Kidney (tissue), 14 donors: Measurements from ENCODE around the gene HNF4A. TPM values are rescaled to one million over a fixed set of nuclear protein-coding genes. Genes with fewer than 3 reads are reported as not detected.
"Not testable (repeated sequence)": the region's sequence is repeated elsewhere in the genome, so short reads cannot be mapped to it uniquely, and the experiment has no call there.

Source experiments
- DNase-seq, 5 donors: peaks; one replicate each; pipeline ENCODE4 v3.0.0-alpha.2; 2013 to 2020
- FAIRE-seq: peaks from 2 replicates; lab custom pipeline; 2012; peaks lifted over from hg19 to GRCh38; lab: Jason Lieb, UNC
- H3K27ac ChIP-seq, 2 donors: one replicate each; pipeline ENCODE4 v1.7.0; 2013; ENCODE audit warnings: low read depth in 2 of 2, low read length in 2 of 2, inconsistent platforms in 1 of 2
- H3K27me3 ChIP-seq: one replicate; pipeline ENCODE4 v1.7.1; 2013; ENCODE audit warnings: low read length, inconsistent platforms; ENCODE audit not compliant: control insufficient read depth, insufficient read depth
- H3K36me3 ChIP-seq, 3 donors: one replicate each; pipeline versions ENCODE4 v1.7.0 to v1.7.1; 2013; ENCODE audit warnings: low read length in 3 of 3, control low read depth in 1 of 3, inconsistent platforms in 1 of 3; ENCODE audit not compliant: insufficient read depth in 3 of 3, control insufficient read depth in 2 of 3
- H3K4me1 ChIP-seq, 3 donors: one replicate each; pipeline versions ENCODE4 v1.7.0 to v1.7.1; 2013; ENCODE audit warnings: low read length in 3 of 3, inconsistent platforms in 1 of 3, low read depth in 1 of 3; ENCODE audit not compliant: control insufficient read depth in 2 of 3, insufficient read depth in 2 of 3
- H3K4me3 ChIP-seq, 3 donors: one replicate each; pipeline versions ENCODE4 v1.7.0 to v1.8.1; 2013; ENCODE audit warnings: low read length in 3 of 3, control low read depth in 1 of 3, inconsistent platforms in 1 of 3
- H3K9ac ChIP-seq, 3 donors: one replicate each; pipeline versions ENCODE4 v1.7.0 to v1.7.1; 2013; ENCODE audit warnings: low read length in 3 of 3, control low read depth in 1 of 3, inconsistent platforms in 1 of 3
- H3K9me3 ChIP-seq, 3 donors: one replicate each; pipeline versions ENCODE4 v1.7.0 to v1.7.1; 2013; ENCODE audit warnings: low read length in 3 of 3, control low read depth in 1 of 3, inconsistent platforms in 1 of 3; ENCODE audit not compliant: control insufficient read depth in 2 of 3, insufficient read depth in 1 of 3
- intact Hi-C: fragments of 100-400 bp; cut with DNase I; formaldehyde crosslinking; loops from one replicate; pipeline ENCODE4 v1.11.1; 2022
- polyA plus RNA-seq: library from polyadenylated mRNA; stranded (reverse); fragments of 350-450 nt; fragmentation: Illumina TruSeq; extraction: RNeasy Lipid Tissue Mini Kit (QIAGEN cat#74804); gene quantifications from one replicate; pipeline ENCODE4 v1.2.3, GENCODE V29; 2014; ENCODE audit warnings: low read depth, low replicate concordance; ENCODE audit not compliant: insufficient read depth
- total RNA-seq: library from RNA; stranded (reverse); fragmentation: NEBNext Ultra II Directional; extraction: Animal tissue kit (Norgen Biotek cat#: 25700); gene quantifications from one replicate; pipeline ENCODE4 v1.2.1, GENCODE V29; 2021
- TF ChIP-seq, protein P1 (sequence below): IDR thresholded peaks from 3 replicates; pipeline ENCODE4 v1.5.1; 2012; ENCODE audit warnings: mild to moderate bottlenecking, moderate library complexity, borderline replicate concordance; ENCODE audit not compliant: insufficient read depth; ENCODE audit errors: extremely low read depth
- donor health status: control.
- donor health status: control.
- donor health status: control.
- donor health status: control.
- donor health status: control.
- donor health status: DM: yes; HTN: yes; CAD: no.
- donor health status: Normal renal cell carcinoma (clear cell type).

The HNF4A gene
- total and polyA plus RNA-seq, 2 donors from 2014 or later, result 26.0 to 42.1 TPM

DNA sequence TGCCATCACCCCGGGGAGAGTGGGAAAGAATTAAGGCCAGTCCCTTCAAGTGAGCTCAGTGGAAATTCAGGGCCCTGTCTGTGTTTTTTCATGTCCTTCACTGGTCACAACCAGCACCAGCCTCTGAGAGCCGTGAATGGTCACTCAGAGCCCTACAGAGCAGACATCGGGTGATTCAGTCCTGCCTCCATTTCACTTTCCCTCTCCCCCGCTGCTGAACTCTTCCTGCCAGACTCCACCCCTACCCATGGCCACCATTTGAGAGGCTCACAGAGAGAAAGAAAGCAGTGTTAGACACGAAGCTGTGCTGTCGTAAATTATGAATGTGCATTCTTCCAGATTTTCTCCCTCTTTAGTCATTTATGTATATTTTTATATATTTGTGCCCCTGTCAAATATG lies 13.3 kb upstream of the HNF4A start:
- FAIRE-seq, result no peak
- Histone ChIP-seq H3K9me3 (no peaks in the 10 kb centered on the region), H3K4me1 (no peaks in the 10 kb centered on the region), H3K36me3 (no peaks in the 10 kb centered on the region), H3K27ac (no peak overlapping the region), H3K9ac (no peak overlapping the region), H3K27me3 (no peaks in the 10 kb centered on the region), H3K4me3 (no peak overlapping the region)
- TF ChIP-seq, protein P1, sequence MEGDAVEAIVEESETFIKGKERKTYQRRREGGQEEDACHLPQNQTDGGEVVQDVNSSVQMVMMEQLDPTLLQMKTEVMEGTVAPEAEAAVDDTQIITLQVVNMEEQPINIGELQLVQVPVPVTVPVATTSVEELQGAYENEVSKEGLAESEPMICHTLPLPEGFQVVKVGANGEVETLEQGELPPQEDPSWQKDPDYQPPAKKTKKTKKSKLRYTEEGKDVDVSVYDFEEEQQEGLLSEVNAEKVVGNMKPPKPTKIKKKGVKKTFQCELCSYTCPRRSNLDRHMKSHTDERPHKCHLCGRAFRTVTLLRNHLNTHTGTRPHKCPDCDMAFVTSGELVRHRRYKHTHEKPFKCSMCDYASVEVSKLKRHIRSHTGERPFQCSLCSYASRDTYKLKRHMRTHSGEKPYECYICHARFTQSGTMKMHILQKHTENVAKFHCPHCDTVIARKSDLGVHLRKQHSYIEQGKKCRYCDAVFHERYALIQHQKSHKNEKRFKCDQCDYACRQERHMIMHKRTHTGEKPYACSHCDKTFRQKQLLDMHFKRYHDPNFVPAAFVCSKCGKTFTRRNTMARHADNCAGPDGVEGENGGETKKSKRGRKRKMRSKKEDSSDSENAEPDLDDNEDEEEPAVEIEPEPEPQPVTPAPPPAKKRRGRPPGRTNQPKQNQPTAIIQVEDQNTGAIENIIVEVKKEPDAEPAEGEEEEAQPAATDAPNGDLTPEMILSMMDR, result no peak
- DNase-seq, result peak in 1 of 5 donors; percentile 52
- intact Hi-C loops, result no loop called here

DNA sequence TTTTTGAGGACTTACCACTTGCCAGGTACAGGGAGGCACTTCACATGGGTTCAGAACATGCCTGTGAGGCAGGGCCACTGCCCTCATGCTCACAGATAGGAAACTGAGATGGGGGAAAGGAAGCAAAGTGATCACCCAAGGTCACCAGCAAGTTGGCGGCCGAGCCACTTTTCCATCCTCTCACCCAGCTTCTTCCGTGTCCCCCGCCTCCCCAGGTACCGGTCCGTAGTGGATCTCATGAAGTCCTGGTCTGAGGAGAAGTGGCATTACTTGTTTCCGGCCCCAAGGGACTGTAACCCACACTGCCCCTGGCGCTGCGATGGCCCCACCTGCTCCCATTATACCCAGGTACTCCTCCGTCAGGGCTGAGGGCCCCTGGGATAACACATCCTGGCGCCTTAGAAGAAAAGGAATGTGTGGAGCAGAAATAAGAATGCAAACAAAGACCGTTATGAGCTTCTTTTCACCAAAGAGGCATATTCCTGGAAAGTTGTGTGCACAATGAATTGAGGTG lies 12.3 kb upstream of the HNF4A start:
- FAIRE-seq, result no peak
- no peaks in the 10 kb centered on the region for H3K36me3 ChIP-seq

DNA sequence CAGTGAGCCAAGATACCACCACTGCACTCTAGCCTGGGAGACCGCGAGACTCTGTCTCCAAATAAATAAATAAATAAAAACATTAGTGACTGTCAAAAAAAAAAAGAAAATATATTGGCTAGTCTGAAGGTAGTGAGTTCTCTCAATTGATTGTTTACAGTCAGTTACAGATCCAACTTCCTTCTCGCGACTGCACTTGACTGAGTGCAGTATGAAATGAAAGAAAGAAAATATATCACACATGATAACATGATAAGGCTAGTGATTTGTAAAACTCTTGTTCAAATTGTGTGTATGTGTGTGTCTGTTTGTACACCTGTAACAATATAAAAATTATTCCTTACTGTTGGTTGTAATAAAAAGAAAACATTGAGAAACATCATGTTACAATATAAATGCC lies 10.8 kb upstream of the HNF4A start:
- no peak overlapping the region for H3K27ac ChIP-seq
- H3K9ac ChIP-seq, result no peak overlapping the region
- TF ChIP-seq, protein P1, result no peak
- no peaks in the 10 kb centered on the region for H3K27me3 ChIP-seq
- H3K4me3 ChIP-seq, result no peak overlapping the region
- FAIRE-seq (no peak), DNase-seq (no peak)
- intact Hi-C loops, result no loop called here
- no peaks in the 10 kb centered on the region for H3K9me3 ChIP-seq
- no peaks in the 10 kb centered on the region for H3K36me3 ChIP-seq
- no peaks in the 10 kb centered on the region for H3K4me1 ChIP-seq

More for the DNA sequence above, 12.3 kb upstream of the HNF4A start:
- no peak overlapping the region for H3K4me3 ChIP-seq
- H3K27me3 ChIP-seq, result no peaks in the 10 kb centered on the region
- DNase-seq, result peak in 2 of 5 donors; percentile 13 to 18
- H3K9ac ChIP-seq, result no peak overlapping the region
- TF ChIP-seq, protein P1, result no peak
- no peaks in the 10 kb centered on the region for H3K4me1 ChIP-seq
- intact Hi-C loops, result no loop called here
- H3K27ac ChIP-seq, result no peak overlapping the region
- no peaks in the 10 kb centered on the region for H3K9me3 ChIP-seq

DNA sequence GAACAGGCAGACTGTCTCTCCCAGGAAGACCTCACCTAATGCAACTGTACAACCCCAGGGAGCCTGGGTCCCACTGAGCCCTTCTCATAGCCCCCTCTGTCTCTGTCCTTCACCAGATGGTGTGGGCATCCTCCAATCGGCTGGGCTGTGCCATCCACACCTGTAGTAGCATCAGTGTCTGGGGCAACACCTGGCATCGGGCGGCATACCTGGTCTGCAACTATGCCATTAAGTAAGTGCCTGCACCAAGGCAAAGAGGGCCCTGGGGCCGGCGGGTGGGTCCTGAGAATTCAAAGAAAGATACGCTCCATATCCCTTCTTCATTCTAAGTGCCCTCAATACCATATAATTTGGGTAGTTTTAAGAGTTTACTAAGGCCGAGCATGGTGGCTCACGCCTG lies 10.4 kb upstream of the HNF4A start:
- Histone ChIP-seq H3K4me3 (no peak overlapping the region), H3K27ac (no peak overlapping the region), H3K4me1 (no peaks in the 10 kb centered on the region), H3K36me3 (no peaks in the 10 kb centered on the region), H3K9ac (no peak overlapping the region), H3K27me3 (no peaks in the 10 kb centered on the region), H3K9me3 (no peaks in the 10 kb centered on the region)
- FAIRE-seq, result no peak
- DNase-seq, result no peak
- TF ChIP-seq, protein P1, result no peak
- intact Hi-C loops, result no loop called here

DNA sequence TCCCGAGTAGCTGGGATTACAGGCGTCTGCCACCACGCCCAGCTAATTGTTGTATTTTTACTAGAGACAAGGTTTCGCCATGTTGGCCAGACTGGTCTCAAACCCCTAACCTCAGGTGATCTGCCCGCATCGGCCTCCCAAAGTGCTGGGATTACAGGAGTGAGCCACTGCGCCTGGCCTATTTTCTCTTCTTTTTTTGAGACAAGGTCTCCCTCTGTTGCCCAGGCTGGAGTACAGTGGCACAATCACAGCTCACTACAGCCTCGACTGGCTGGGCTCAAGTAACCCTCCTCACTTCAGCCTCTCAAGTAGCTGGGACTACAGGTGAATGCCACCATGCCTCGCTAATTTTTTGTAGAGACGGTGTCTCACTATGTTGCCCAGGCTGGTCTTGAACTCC lies 9.6 kb upstream of the HNF4A start:
- H3K27me3 ChIP-seq, H3K27ac ChIP-seq, H3K9ac ChIP-seq, H3K4me1 ChIP-seq, H3K4me3 ChIP-seq, H3K9me3 ChIP-seq, DNase-seq, FAIRE-seq, H3K36me3 ChIP-seq, intact Hi-C loops: not testable (repeated sequence)
